ENCODE data around the gene PCBP3. TPM values are rescaled to one million over a fixed set of nuclear protein-coding genes. Genes with fewer than 3 reads are reported as not detected.

Gene PCBP3
- total RNA-seq, 1 experiment from 2014 or later = 1.4 TPM

- Mint-ChIP-seq H3K9me3 (ENCODE audit: low read depth, unreplicated experiment) (peaks cover 6% of the 10 kb centered on the region), H3K4me3 (ENCODE audit: low read depth, unreplicated experiment) (no peak overlapping the region), H3K36me3 (ENCODE audit: insufficient read depth, unreplicated experiment) (peaks cover 5% of the 10 kb centered on the region), H3K4me1 (ENCODE audit: low read depth, unreplicated experiment) (peaks cover 3% of the 10 kb centered on the region), H3K27me3 (ENCODE audit: unreplicated experiment) (no peaks in the 10 kb centered on the region), H3K27ac (ENCODE audit: unreplicated experiment) (no peak overlapping the region)
- TF ChIP-seq, protein P1, sequence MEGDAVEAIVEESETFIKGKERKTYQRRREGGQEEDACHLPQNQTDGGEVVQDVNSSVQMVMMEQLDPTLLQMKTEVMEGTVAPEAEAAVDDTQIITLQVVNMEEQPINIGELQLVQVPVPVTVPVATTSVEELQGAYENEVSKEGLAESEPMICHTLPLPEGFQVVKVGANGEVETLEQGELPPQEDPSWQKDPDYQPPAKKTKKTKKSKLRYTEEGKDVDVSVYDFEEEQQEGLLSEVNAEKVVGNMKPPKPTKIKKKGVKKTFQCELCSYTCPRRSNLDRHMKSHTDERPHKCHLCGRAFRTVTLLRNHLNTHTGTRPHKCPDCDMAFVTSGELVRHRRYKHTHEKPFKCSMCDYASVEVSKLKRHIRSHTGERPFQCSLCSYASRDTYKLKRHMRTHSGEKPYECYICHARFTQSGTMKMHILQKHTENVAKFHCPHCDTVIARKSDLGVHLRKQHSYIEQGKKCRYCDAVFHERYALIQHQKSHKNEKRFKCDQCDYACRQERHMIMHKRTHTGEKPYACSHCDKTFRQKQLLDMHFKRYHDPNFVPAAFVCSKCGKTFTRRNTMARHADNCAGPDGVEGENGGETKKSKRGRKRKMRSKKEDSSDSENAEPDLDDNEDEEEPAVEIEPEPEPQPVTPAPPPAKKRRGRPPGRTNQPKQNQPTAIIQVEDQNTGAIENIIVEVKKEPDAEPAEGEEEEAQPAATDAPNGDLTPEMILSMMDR (IDR thresholded peaks at IDR 0.05; ENCODE audit: unreplicated experiment) = no peak
- BruUV-seq (replicated peaks) = no TSS peak
- DNase-seq = no peak
- CTCF ChIA-PET = interaction anchor here (0.9 kb wide), 1 partner anchor 163 kb away, joined by 5 read pairs; no protein-coding TSS in a partner anchor
- intact Hi-C loops (cut with micrococcal nuclease; ENCODE audit: unreplicated experiment) = no loop called here
Observed at GRCh38 chr21:45980697-45981096, 337.2 kb downstream of the PCBP3 start.

GRCh38 chr21:45981151-45982091 lies 337.9 kb downstream of the PCBP3 start, which contains the start of gene COL6A1:
TSS of gene COL6A1 (plus strand) at chr21:45981770. CDS start at chr21:45981851, 81 bp downstream.
- no peaks in the 10 kb centered on the region for H3K4me1 Mint-ChIP-seq (ENCODE audit: low read depth, unreplicated experiment)
- DNase-seq = peak; percentile 50
- peaks cover 5% of the 10 kb centered on the region for H3K36me3 Mint-ChIP-seq (ENCODE audit: insufficient read depth, unreplicated experiment)
- CTCF ChIA-PET = interaction anchor here (0.9 kb wide), 1 partner anchor 162 kb away, joined by 5 read pairs; no protein-coding TSS in a partner anchor
- no peaks in the 10 kb centered on the region for H3K27me3 Mint-ChIP-seq (ENCODE audit: unreplicated experiment)
- BruUV-seq (replicated peaks) = no TSS peak
- no peak within 1 kb of the TSS for H3K27ac Mint-ChIP-seq (ENCODE audit: unreplicated experiment)
- TF ChIP-seq, protein P1 (IDR thresholded peaks at IDR 0.05; ENCODE audit: unreplicated experiment) = no peak
- H3K4me3 Mint-ChIP-seq (ENCODE audit: low read depth, unreplicated experiment) = peak within 1 kb of the TSS; percentile 56
- intact Hi-C loops (cut with micrococcal nuclease; ENCODE audit: unreplicated experiment) = no loop called here
- H3K9me3 Mint-ChIP-seq (ENCODE audit: low read depth, unreplicated experiment) = peaks cover 6% of the 10 kb centered on the region

GRCh38 chr21:45982092-45982757 lies 338.7 kb downstream of the PCBP3 start:
- DNase-seq = no peak
- H3K4me3 Mint-ChIP-seq (ENCODE audit: low read depth, unreplicated experiment) = peak overlapping the region; percentile 56
- no TSS peak for BruUV-seq (replicated peaks)
- peaks cover 6% of the 10 kb centered on the region for H3K9me3 Mint-ChIP-seq (ENCODE audit: low read depth, unreplicated experiment)
- H3K27ac Mint-ChIP-seq (ENCODE audit: unreplicated experiment) = no peak overlapping the region
- intact Hi-C loops (cut with micrococcal nuclease; ENCODE audit: unreplicated experiment) = no loop called here
- H3K4me1 Mint-ChIP-seq (ENCODE audit: low read depth, unreplicated experiment) = no peaks in the 10 kb centered on the region
- H3K36me3 Mint-ChIP-seq (ENCODE audit: insufficient read depth, unreplicated experiment) = peaks cover 5% of the 10 kb centered on the region
- CTCF ChIA-PET = no interaction called here
- H3K27me3 Mint-ChIP-seq (ENCODE audit: unreplicated experiment) = no peaks in the 10 kb centered on the region
- TF ChIP-seq, protein P1 (IDR thresholded peaks at IDR 0.05; ENCODE audit: unreplicated experiment) = no peak

- CTCF ChIA-PET = no interaction called here
- Mint-ChIP-seq H3K9me3 (ENCODE audit: low read depth, unreplicated experiment) (peaks cover 6% of the 10 kb centered on the region), H3K4me3 (ENCODE audit: low read depth, unreplicated experiment) (peak overlapping the region; percentile 56), H3K27me3 (ENCODE audit: unreplicated experiment) (no peaks in the 10 kb centered on the region), H3K36me3 (ENCODE audit: insufficient read depth, unreplicated experiment) (peaks cover 5% of the 10 kb centered on the region), H3K4me1 (ENCODE audit: low read depth, unreplicated experiment) (no peaks in the 10 kb centered on the region), H3K27ac (ENCODE audit: unreplicated experiment) (no peak overlapping the region)
- no TSS peak for BruUV-seq (replicated peaks)
- TF ChIP-seq, protein P1 (IDR thresholded peaks at IDR 0.05; ENCODE audit: unreplicated experiment) = no peak
- intact Hi-C loops (cut with micrococcal nuclease; ENCODE audit: unreplicated experiment) = no loop called here
- DNase-seq = no peak
Observed at GRCh38 chr21:45982758-45983648, 339.5 kb downstream of the PCBP3 start.
